Astrocyte of the spinal cord (primary cell): Measurements from ENCODE around the gene RAX2.

Experiments
- DNase-seq: peaks from one replicate; pipeline ENCODE4 v3.0.0; 2011; ENCODE audit warnings: low read depth, low spot score
- H3K4me3 ChIP-seq: 2 replicates; pipeline ENCODE4 v1.5.1; 2011; ENCODE audit warnings: low read depth, mild to moderate bottlenecking, low read length, moderate library complexity
- CTCF ChIP-seq: IDR thresholded peaks from 2 replicates; pipeline ENCODE4 v1.5.1; 2012; ENCODE audit warnings: low read depth, mild to moderate bottlenecking, low read length, inconsistent platforms
- in situ Hi-C: cut with HindIII; loops from 2 replicates; pipeline ENCODE4 v1.10.0; 2017; ENCODE audit warnings: low sequenced_read_pairs

The RAX2 gene

GRCh38 chr19:3778899-3779723 lies 7.1 kb upstream of the RAX2 start:
- in situ Hi-C loops, result no loop called here
- no peak for DNase-seq
- no peak overlapping the region for H3K4me3 ChIP-seq
- no peak for TF ChIP-seq CTCF

- in situ Hi-C loops, result no loop called here
Measured at GRCh38 chr19:3778104-3778867, 6.3 kb upstream of the RAX2 start.

GRCh38 chr19:3776479-3777040 lies 4.5 kb upstream of the RAX2 start:
- DNase-seq, result no peak
- H3K4me3 ChIP-seq, result no peak overlapping the region
- TF ChIP-seq CTCF, result no peak
- in situ Hi-C loops, result no loop called here

More at GRCh38 chr19:3778104-3778867, 6.3 kb upstream of the RAX2 start:
- TF ChIP-seq CTCF, result no peak
- DNase-seq, result no peak
- no peak overlapping the region for H3K4me3 ChIP-seq

- in situ Hi-C loops, result no loop called here
- H3K4me3 ChIP-seq, result no peak overlapping the region
- TF ChIP-seq CTCF, result no peak
- DNase-seq, result no peak
Measured at GRCh38 chr19:3775831-3776230, 3.8 kb upstream of the RAX2 start.

- TF ChIP-seq CTCF, result no peak
- in situ Hi-C loops, result no loop called here
- DNase-seq, result no peak
- no peak overlapping the region for H3K4me3 ChIP-seq
Measured at GRCh38 chr19:3775374-3775711, 3.3 kb upstream of the RAX2 start.

GRCh38 chr19:3774621-3775373 lies 2.8 kb upstream of the RAX2 start:
- TF ChIP-seq CTCF, result no peak
- in situ Hi-C loops, result no loop called here
- no peak for DNase-seq
- H3K4me3 ChIP-seq, result no peak overlapping the region
